Stomach (tissue), 9 donors: Measurements from ENCODE around the gene FBXL7. TPM values are rescaled to one million over a fixed set of nuclear protein-coding genes. Genes with fewer than 3 reads are reported as not detected.

ENCODE experiments used
- DNase-seq, 2 donors: peaks; one replicate each; pipeline versions ENCODE4 v3.0.0 to v3.0.0-alpha.2; 2013 to 2019
- H3K27ac ChIP-seq, 5 donors: fragments of 200-600 bp in 4 of 5; sonication (generic) in 4 of 5; one replicate each; pipeline ENCODE4 v1.5.1; 2013 to 2019; ENCODE audit warnings: mild to moderate bottlenecking in 1 of 5, moderate library complexity in 1 of 5
- H3K27me3 ChIP-seq, 3 donors: fragments of 200-600 bp; sonication (generic); one replicate each; pipeline ENCODE4 v1.5.1; 2017 to 2019; ENCODE audit warnings: mixed run types in 1 of 3
- H3K36me3 ChIP-seq, 4 donors: fragments of 200-600 bp; sonication (generic); 1 replicate in 3 of 4; 2 replicates in 1 of 4; pipeline ENCODE4 v1.5.1; 2016 to 2019
- H3K4me1 ChIP-seq, 4 donors: fragments of 200-600 bp; sonication (generic); one replicate each; pipeline ENCODE4 v1.5.1; 2016 to 2019
- H3K4me3 ChIP-seq, 4 donors: fragments of 200-600 bp; sonication (generic) in 3 of 4; one replicate each; pipeline ENCODE4 v1.5.1; 2016 to 2019; ENCODE audit warnings: mild to moderate bottlenecking in 1 of 4
- H3K9me3 ChIP-seq, 4 donors: fragments of 200-600 bp; sonication (generic); one replicate each; pipeline ENCODE4 v1.5.1; 2016 to 2019
- EP300 ChIP-seq: sonication (generic); formaldehyde crosslinking; IDR thresholded peaks from one replicate; pipeline ENCODE4 v1.6.1; 2017; ENCODE audit warnings: antibody characterized with exemption
- POLR2A ChIP-seq, 4 donors: fragments of 450-650 bp; IDR thresholded peaks; one replicate each; pipeline ENCODE4 v1.6.1; 2016; ENCODE audit warnings: antibody characterized with exemption in 4 of 4, control low read depth in 2 of 4, mild to moderate bottlenecking in 1 of 4, moderate library complexity in 1 of 4
- POLR2AphosphoS5 ChIP-seq, 3 donors: sonication (generic); formaldehyde crosslinking; IDR thresholded peaks; one replicate each; pipeline ENCODE4 v1.6.1; 2016; ENCODE audit warnings: antibody characterized with exemption in 3 of 3
- WGBS, 5 donors: extraction: QIAGEN DNeasy Blood & Tissue Kit in 3 of 5; methylation state at CpG; one replicate each; pipeline versions ENCODE4 v1.1.5 to v1.1.7; 2013 to 2018; 5-methylcytosine and 5-hydroxymethylcytosine counted together
- intact Hi-C: fragments of 100-400 bp; cut with DNase I; formaldehyde crosslinking; loops from one replicate; pipeline ENCODE4 v1.15.1; 2023; ENCODE audit warnings: low total_unique reads
- polyA plus RNA-seq, 3 donors: library from polyadenylated mRNA; stranded (reverse); fragments of 200-250 nt; gene quantifications; one replicate each; pipeline ENCODE4 v1.2.3, GENCODE V29; 2013
- total RNA-seq, 5 donors: library from RNA; depleted of rRNA; stranded (reverse); fragments of >200 nt; gene quantifications; one replicate each; pipeline versions ENCODE4 v1.1.0 to v1.2.3, GENCODE V29; 2014 to 2016
- TF ChIP-seq, protein P1 (sequence below), 7 experiments: fragments of 450-650 bp in 4 of 7; fragments of 200-600 bp in 3 of 7; sonication (generic) in 3 of 7; IDR thresholded peaks; one replicate each; pipeline ENCODE4 v1.5.1; 2016 to 2019; ENCODE audit warnings: antibody characterized with exemption in 7 of 7, control low read depth in 2 of 7, mild to moderate bottlenecking in 1 of 7
- donor health status: healthy with polysubstance abuse.
- donor health status: Bipolar disorder and iron deficiency.
- donor health status: healthy.

Gene FBXL7
- total and polyA plus RNA-seq, 8 donors: 3.6 to 17.1 (median 6.8) TPM

DNA sequence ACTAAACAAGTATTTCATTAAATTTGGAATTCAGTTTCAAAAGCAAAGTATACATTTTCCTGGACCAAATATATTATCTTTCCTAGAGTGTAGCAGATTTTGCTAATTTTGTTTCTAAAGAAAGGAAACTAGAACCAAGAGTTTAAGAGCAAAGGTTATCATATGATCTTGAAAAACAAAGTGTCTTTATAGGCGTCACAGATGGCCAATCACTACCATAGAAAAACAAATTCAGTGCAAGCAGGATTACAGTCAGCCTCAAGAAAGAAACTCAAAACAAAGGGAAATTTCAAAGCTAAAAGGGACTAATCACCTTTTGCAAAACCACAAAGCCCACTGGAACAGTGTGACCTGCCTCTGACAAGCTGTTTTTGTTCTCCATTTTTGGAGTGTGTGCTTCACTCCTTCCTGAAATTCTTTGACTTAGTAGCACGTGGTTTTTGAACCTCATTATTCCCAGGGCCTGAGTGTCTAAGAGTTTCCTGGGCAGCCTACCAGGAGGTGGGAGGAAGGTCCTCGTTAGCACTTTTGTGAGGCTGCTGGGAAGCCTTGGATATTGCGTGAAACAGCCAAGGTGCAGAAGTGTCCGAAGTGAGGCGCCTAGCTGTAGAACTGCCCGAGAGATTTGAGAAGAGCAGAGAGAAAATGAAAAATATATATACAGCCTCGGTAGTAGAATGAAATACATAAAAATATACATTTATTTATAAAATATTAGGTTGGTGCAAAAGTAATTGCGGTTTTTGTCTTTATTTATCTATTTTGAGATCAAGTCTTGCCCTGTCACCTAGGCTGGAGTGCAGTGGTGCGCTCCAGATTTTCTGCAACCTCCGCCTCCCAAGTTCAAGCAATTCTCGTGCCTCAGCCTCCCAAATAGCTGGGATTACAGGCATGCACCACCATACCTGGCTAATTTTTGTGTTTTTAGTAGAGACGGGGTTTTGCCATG is 433.6 kb downstream of the FBXL7 start:
- Histone ChIP-seq H3K4me1 (no peaks in the 10 kb centered on the region), H3K36me3 (peaks cover 0 to 29% (median 17%) of the 10 kb centered on the region in 4 donors), H3K27ac (no peak overlapping the region), H3K27me3 (no peaks in the 10 kb centered on the region), H3K4me3 (no peak overlapping the region), H3K9me3 (peaks cover 0 to 10% (median 4%) of the 10 kb centered on the region in 4 donors)
- intact Hi-C loops: no loop called here
- WGBS, 5 donors: 73 to 80% (median 76%) methylated on average over 13 of the region's 13 CpGs
- DNase-seq: no peak
- no peak for TF ChIP-seq POLR2A (IDR thresholded peaks at IDR 0.05)
- TF ChIP-seq, protein P1, sequence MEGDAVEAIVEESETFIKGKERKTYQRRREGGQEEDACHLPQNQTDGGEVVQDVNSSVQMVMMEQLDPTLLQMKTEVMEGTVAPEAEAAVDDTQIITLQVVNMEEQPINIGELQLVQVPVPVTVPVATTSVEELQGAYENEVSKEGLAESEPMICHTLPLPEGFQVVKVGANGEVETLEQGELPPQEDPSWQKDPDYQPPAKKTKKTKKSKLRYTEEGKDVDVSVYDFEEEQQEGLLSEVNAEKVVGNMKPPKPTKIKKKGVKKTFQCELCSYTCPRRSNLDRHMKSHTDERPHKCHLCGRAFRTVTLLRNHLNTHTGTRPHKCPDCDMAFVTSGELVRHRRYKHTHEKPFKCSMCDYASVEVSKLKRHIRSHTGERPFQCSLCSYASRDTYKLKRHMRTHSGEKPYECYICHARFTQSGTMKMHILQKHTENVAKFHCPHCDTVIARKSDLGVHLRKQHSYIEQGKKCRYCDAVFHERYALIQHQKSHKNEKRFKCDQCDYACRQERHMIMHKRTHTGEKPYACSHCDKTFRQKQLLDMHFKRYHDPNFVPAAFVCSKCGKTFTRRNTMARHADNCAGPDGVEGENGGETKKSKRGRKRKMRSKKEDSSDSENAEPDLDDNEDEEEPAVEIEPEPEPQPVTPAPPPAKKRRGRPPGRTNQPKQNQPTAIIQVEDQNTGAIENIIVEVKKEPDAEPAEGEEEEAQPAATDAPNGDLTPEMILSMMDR (IDR thresholded peaks at IDR 0.05): no peak
- TF ChIP-seq POLR2AphosphoS5 (IDR thresholded peaks at IDR 0.05): no peak
- no peak for TF ChIP-seq EP300

DNA sequence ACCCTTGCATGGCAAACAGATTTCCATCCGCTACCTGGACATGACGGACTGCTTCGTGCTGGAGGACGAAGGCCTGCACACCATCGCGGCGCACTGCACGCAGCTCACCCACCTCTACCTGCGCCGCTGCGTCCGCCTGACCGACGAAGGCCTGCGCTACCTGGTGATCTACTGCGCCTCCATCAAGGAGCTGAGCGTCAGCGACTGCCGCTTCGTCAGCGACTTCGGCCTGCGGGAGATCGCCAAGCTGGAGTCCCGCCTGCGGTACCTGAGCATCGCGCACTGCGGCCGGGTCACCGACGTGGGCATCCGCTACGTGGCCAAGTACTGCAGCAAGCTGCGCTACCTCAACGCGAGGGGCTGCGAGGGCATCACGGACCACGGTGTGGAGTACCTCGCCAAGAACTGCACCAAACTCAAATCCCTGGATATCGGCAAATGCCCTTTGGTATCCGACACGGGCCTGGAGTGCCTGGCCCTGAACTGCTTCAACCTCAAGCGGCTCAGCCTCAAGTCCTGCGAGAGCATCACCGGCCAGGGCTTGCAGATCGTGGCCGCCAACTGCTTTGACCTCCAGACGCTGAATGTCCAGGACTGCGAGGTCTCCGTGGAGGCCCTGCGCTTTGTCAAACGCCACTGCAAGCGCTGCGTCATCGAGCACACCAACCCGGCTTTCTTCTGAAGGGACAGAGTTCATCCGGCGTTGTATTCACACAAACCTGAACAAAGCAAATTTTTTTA is 436.7 kb downstream of the FBXL7 start:
- H3K36me3 ChIP-seq: peaks cover 3 to 48% (median 17%) of the 10 kb centered on the region in 4 donors
- H3K27me3 ChIP-seq: no peaks in the 10 kb centered on the region
- H3K27ac ChIP-seq: no peak overlapping the region
- no peak overlapping the region for H3K4me3 ChIP-seq
- H3K4me1 ChIP-seq: no peaks in the 10 kb centered on the region
- WGBS, 5 donors: 97% methylated on average over 58 to 60 of the region's 60 CpGs
- peaks cover 0 to 10% (median 4%) of the 10 kb centered on the region in 4 donors for H3K9me3 ChIP-seq
- TF ChIP-seq, protein P1 (IDR thresholded peaks at IDR 0.05): no peak
- no peak for TF ChIP-seq POLR2A (IDR thresholded peaks at IDR 0.05)
- TF ChIP-seq POLR2AphosphoS5 (IDR thresholded peaks at IDR 0.05): no peak
- TF ChIP-seq EP300: no peak
- intact Hi-C loops: no loop called here
- DNase-seq: no peak

DNA sequence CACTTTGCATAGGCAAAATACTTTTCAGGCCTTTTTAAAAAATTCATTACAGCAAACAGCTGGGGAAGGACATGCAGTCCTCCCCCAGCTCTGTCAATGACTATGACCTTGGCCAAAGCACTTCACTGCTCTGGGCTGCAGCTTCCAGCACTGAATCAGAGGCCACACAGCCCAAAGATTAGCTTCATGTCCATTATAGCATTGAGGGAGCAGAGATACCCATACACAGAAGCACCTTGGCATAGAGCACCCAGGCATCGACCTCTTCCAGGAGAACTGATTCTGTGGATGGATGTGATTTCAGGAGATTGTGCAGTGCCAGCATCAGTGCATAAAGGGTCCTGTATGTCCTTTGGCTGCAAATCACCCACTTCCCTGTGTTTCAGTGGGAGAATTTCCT is 437.7 kb downstream of the FBXL7 start:
- intact Hi-C loops: no loop called here
- WGBS, 5 donors: 73 to 100% (median 91%) methylated on average over 1 of the region's 1 CpG
- Histone ChIP-seq H3K27ac (no peak overlapping the region), H3K4me3 (no peak overlapping the region), H3K36me3 (peaks cover 3 to 51% (median 17%) of the 10 kb centered on the region in 4 donors), H3K4me1 (no peaks in the 10 kb centered on the region), H3K27me3 (no peaks in the 10 kb centered on the region), H3K9me3 (peaks cover 0 to 10% (median 4%) of the 10 kb centered on the region in 4 donors)
- DNase-seq: no peak
- TF ChIP-seq EP300 (no peak), POLR2A (IDR thresholded peaks at IDR 0.05) (no peak), POLR2AphosphoS5 (IDR thresholded peaks at IDR 0.05) (no peak)
- TF ChIP-seq, protein P1 (IDR thresholded peaks at IDR 0.05): no peak

DNA sequence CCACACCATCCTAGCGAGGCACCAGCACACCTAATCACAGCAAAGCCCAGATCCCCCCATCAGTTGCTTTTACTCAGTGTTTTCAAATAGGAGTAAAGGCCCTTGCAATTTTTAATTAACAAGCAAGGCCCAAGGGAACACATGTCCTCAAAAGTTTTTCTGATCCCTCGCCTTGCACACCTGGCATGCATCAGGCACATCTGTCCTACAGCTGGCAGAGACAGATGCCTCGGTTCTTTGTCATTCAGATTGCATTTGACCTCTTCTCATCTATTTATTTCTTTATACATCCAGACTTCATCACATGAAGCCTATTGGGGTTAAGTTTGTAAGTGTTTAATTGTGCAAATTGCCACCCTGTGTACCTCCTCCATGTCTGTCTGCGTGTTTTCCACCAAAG is 438.2 kb downstream of the FBXL7 start:
- Histone ChIP-seq H3K4me1 (no peaks in the 10 kb centered on the region), H3K36me3 (peaks cover 3 to 51% (median 17%) of the 10 kb centered on the region in 4 donors), H3K4me3 (no peak overlapping the region), H3K27me3 (no peaks in the 10 kb centered on the region), H3K27ac (no peak overlapping the region), H3K9me3 (peaks cover 0 to 10% (median 4%) of the 10 kb centered on the region in 4 donors)
- no peak for DNase-seq
- 63 to 80% (median 77%) methylated on average over 4 of the region's 4 CpGs for WGBS, 5 donors
- intact Hi-C loops: no loop called here
- TF ChIP-seq, protein P1 (IDR thresholded peaks at IDR 0.05): no peak
- no peak for TF ChIP-seq POLR2A (IDR thresholded peaks at IDR 0.05)
- TF ChIP-seq EP300: no peak
- TF ChIP-seq POLR2AphosphoS5 (IDR thresholded peaks at IDR 0.05): no peak
